ENCODE data around the gene PTPRN2.

PTPRN2 gene

GRCh38 chr7:158017111-158018097 lies 570.2 kb downstream of the PTPRN2 start:
- no peak for DNase-seq

DNA sequence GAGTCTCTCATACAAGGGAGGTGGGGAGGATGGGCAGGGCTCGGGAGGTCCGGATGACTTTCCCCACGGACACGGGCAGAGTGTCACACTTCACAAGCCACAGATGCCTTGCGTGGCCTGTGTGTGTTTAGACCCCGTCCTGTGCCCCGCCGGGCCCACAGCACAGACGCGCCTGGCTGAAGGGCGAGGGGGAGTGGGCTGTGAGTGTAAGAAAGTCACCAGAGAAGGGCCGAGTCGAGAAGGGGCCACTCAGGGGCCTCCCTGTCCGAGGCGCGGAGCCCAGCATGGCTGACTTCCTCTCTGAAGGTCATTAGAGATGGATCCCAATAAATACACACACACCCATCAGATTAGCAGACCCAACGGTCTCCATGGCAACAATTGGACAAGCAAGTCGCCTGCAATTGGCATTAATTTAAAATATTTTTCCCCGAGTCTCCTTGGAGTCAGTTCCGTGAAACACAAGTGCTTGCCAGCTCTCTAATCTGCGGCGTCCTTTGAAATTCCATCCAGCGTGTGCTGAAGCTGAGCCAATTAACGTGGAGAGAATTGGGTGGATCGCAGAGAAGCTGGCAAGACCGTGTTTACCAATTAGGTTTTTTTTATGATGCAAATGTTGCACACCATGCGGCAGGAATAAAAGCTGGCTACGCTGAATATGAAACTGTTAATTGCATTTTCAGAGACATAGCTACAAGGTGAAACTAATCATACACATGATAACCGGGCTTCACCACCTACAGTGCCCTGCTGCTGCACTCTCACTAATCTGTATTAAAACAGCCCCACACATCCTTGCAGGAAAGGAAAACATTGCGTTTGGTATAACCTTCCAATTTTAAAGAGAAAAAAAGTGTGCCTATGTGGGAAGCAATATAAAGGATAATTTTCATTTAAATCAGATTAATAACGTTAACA lies 571.2 kb downstream of the PTPRN2 start:
- DNase-seq = no peak

GRCh38 chr7:158015403-158016179 lies 572.0 kb downstream of the PTPRN2 start:
- DNase-seq = no peak

DNA sequence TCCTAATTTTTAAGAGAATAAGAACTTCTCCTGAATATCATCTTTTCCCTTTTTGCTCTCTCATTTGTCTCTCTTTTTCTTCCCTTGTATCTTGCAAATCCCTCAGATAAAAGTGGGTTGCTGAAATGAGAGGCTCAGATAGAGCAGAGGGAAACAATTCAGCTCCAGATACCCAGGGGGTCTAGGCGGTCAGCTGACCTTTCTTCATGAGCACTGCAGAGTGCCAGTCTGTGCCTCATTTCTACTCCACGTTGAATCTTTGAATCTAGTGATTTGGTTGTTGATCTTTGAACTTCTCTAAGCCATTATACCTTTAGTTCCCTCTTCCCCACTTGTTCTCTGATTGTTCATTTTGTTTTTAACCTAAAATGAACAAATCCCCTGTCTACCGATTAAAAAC lies 572.6 kb downstream of the PTPRN2 start:
- no peak for DNase-seq

DNA sequence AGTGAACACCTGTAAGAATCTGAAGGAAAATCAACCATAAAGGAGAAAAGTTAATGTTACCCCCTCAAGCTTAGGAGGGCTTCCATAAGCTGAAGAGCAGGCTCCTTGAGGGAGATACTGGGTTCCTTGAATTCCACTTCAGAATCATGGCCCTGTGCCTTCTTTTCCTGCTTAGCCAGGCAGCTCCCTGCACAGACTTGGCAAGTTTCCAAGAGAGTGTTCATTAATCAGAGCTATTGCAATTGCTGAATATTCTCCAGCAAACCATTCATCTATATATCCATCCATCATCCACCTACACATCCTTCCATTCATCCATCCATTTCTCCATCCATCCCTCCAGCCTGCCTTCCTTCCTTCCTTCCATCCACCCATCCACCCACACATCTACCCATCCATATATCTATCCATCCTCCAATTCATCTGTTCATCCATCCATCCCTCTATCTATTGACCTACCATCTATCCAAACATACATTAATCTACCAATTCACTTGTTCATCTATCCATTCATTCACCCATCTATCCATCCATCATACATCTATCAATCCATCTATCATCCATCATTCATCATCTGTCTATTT lies 574.4 kb downstream of the PTPRN2 start:
- DNase-seq = no peak

DNA sequence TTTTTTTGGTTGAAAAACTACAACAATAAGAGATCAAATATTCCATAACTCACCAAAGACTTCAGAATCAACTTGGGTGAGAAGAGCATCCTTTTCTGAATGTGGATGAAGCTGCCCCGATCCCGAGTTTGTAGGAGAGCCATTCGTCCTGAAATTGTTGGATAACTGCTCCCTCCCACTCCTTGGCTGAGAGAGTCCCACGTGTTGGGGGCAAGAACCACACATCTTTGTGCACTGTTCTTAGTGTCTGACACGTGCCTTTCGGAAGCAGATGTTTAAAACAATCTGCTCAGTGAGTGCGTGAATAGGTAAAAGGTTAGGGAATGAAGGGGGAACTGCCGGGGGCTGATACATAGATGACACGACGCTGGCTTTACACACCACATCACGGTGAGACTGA lies 575.7 kb downstream of the PTPRN2 start:
- no peak for DNase-seq

DNA sequence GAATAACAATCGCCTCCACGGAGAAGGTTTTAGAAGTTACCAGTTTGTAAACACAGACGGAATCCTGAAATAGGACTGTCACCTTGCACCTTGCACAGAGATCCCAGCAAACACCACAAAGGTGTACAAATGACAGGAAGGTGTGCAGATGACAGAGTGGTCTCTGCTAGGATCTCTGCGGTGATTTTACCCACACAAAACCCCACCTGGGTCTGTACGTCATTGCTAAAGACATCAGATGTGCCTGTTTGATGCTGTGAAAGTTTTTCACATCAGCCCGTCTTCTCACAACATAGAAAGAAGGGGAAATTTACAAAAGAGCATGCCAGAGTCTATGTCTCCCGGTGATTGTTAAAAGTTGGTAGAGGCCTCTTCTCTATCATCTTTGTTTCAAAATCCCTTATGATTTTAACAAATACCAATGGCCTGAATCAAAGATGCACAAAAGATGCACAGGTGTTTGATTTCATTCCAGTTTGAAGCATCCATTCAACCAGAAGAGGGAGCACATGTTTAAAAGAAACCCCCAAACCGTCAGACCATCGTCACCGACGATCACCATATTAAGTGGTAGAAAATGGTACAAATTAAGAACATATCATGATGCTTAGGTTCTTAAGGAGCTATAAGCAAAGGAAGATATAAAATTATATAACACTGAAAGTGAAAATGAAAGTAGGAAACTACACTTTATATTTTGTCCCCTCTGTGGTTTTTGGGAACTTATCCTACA lies 576.5 kb downstream of the PTPRN2 start:
- no peak for DNase-seq

- DNase-seq = no peak
Measured at GRCh38 chr7:158009886-158010285, 577.7 kb downstream of the PTPRN2 start.

DNA sequence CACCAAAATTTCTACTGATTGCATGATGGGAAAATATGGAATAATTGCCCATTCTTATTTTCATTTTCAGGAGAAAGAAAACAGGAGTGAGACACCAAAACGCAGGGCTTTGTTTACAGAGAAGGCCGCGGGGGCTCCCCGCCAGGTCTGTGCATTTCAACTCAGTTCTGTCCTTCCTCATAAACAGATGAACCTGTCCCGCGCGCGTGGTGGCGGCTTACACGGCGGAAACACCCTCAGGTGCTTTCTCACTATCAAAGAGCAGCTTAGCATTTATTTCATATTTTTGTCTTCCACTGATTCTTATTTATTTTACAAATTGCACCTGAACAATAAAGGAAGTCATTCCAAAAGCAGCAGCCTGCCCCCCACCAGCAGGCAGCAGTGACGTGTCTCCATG lies 579.4 kb downstream of the PTPRN2 start:
- no peak for DNase-seq

DNA sequence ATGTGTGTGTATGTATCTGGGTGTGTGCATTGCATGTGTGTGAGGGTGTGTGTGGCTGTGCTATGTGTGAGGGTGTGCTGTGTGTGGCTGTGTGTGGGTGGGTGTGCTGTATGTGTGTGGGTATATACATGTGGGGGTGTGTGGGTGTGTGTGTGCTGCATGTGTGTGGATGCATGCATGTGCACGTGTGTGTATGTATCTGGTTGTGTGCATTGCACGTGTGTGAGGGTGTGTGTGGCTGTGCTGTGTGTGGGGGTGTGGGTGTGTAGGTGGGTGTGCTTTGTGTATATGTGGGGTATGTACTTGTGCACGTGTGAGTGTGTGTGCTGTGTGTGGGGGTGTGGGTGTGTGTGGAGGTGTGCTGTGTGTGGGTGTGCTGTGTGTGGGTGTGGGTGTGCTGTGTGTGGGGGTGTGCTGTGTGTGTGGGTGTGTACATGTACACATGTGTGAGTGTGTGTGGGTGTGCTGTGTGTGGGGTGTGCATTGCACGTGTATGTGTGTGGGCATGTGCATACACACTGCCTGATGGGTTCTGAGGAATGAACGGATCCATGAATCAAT lies 579.8 kb downstream of the PTPRN2 start:
- DNase-seq = no peak

DNA sequence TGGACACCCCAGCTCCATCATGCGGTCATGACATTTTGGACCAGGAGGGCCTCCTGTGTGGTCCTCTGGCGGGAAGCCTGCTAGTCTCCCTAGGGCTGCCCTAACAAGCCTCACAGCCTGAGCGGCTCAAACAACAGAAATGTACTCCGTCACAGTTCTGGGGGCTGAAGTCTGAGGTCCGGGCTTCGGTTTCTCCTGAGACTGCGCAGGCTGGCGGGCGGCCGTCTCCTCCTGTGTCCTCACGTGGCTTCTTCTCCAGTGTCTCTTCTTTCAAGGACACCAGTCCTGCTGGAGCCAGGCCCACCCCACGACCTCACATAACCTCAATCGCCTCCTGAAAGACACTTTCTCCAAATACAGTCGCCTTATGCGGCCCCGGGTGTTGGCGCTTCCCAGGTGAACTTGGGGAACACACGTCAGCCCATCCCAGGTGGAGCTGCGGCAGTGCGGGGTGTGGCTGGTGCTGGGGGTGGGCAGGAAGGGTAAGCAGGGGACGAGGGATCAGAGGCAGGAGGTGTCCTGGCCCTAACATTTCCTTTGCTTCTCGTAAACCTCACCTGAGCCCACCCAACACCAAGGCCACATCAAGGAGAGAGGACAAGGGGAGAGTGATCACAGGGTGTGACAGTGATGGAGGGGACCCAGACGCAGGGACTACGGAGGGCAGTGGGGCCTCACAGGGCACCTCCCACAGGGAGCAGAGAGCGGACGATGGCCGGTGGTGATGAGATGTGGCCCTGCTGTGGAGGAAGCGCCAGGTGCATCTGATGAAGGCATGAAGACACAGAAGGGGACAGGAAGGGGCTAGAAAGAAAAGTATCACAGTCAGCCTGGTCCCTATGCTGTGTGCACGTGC lies 580.6 kb downstream of the PTPRN2 start:
- DNase-seq = no peak

DNA sequence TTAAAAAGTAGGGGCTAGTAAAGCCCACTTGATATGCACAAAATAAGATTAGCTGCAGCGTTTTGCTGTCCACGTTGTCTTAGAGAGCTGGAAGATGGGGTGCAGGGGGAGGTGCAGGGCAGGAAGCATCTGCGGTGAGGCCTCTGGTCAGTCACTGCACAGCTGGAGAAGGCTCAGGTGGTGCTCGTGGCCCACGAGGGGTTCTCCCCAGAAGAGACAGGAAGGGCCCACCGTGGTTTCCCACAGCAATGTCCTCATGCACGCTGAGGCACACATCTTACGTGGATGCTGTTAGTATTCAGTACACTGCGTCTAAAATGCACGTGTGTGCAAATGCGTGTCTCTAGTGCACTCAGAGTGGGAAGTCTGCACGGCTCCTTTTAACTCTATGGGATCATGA lies 582.1 kb downstream of the PTPRN2 start:
- DNase-seq = no peak

DNA sequence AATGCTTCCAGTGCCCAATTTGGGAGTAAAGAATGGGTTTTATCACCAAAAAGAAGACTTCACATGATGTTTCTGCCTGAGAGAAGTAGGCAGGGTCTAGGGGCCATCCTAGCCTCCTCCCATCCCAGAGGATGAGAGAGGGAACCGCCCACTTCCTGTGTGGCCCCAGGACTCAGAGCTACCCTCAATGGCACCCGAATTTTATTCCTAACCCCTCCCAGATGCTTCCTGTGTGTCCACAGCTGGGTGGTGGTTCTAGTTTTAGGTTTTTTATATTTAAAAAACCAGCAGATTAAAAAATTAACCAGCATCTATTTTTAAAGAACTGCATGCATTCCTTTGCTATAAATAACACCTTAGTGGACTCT lies 583.5 kb downstream of the PTPRN2 start:
- DNase-seq = no peak

DNA sequence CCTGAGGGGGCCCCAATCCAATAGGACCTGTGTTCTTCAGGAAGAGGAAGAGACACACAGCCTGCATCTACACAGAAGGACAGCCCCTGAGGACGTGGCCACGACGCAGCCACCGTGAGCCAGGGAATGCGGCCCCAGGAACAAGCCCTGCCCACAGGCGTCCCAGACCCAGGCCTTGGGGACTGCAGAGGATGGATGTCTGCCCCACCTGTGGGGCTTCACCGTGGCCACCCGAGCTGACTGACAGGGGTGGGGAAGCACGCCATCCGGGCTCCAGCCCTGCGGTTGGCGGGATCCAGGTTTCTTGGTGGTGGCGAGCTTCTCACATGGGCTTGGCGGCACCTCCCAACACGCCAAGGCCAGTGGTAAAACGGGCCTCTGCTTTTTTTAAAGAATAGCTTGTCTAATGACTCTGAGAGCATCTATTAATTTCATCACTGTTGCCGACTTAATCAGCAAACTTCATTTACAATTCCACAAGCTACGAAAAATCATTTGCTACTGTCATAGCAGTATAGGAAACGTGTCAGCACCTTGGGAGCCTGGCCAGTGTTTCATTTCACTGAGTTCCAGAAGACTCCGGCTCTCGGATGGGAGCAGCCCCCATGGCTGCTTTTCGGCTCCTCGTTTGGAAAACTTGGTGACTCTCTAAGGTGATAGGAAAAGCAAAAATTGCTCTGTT lies 584.0 kb downstream of the PTPRN2 start:
- DNase-seq = no peak

DNA sequence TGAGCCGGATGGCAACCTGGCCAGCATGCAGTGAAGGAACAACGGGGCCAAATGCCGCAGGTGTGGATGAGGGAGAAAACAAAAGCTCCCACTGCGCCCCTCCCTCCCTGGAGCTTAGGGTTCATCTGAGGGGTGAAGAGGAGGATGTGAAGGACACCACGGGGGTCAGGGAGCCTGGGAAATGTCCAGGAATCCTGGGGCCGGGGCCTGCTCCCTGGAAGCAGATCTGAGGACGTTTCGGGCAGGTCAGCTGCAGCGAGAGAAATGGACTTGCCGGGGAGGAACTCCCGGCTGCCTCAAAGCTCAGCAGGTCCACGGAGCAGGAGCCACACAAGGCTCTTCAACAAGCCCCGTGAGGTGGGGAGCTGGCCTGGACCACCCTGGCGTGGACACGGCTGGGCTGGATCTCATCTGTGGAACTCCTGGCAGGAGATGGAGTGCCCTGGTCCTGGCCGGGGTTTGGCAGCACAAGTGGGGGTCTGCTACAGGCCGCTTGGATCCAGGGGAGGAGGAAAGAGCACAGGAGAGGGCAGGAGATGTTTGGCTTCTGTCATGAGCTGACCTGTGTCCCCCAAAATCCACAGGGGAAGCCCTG lies 585.0 kb downstream of the PTPRN2 start:
- no peak for DNase-seq

DNA sequence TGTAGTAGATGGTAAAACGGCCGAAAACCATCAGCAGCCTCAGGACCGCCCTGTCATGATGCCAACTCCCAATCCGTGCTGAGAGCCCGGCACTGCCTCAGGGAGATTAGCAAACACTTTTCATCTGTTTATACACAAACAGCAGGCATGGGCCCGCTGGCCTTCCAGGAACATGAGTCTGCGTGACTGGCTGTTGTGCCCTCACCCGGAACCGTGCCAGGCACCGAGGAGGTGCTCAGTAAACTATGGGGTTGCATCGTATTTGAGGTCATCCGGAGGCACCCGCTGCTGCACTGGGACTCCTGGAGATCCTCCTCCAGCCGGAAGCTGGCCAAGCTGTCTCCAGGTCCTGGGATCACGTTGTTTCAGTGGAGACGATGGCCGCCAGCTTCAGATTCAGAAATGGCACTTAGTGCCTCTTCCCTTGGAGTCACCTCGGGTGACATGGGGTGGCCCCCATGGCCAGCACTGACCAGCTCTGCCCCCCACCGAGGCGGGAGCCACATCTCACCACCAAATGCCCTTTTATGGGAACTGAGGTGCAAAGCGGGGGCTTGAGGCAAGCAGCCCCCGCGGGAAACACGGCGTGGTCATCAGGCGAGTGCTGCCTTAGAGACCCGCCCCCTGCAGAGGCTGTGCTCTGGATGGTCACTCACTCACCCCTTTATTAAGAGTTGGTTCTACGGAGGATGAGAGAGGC lies 585.9 kb downstream of the PTPRN2 start:
- DNase-seq = no peak

GRCh38 chr7:158001003-158001402 lies 586.6 kb downstream of the PTPRN2 start:
- DNase-seq = no peak

DNA sequence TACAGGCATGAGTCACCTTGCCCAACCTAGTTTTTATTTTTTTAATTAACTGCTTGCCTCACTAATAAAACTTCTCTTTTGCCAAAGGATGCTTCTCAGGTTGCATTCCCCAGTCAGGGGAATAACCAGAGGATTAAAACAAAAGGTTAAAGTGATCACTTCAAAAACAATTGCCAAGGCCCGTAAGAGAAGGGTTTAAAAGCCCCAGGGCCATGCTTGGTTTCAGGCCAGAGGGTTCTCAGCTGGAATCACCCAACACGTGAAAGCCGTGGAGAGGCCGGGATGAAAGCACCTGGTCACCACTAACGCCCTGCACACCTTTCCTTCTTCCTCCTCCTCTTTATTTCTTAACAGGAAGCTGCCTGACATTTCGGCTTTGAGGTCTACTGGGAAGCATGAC lies 587.5 kb downstream of the PTPRN2 start:
- no peak for DNase-seq
